ENCODE measurements around the gene TTC9.

TTC9 gene

GRCh38 chr14:70601162-70601561 is 40.6 kb upstream of the TTC9 start:
- Histone ChIP-seq H3K4me3 (peak overlapping the region; percentile 76), H3K27ac (peak overlapping the region; percentile 59 to 81)
- no peak for DNase-seq (ENCODE audit: low spot score)
- TF ChIP-seq CTCF (IDR thresholded peaks at IDR 0.05), result no peak

GRCh38 chr14:70602254-70602653 is 39.5 kb upstream of the TTC9 start:
- Histone ChIP-seq H3K4me3 (no peak overlapping the region), H3K27ac (no peak overlapping the region)
- TF ChIP-seq CTCF (IDR thresholded peaks at IDR 0.05), result no peak
- no peak for DNase-seq (ENCODE audit: low spot score)

GRCh38 chr14:70611216-70611615 is 30.5 kb upstream of the TTC9 start:
- Histone ChIP-seq H3K4me3 (no peak overlapping the region), H3K27ac (no peak overlapping the region)
- TF ChIP-seq CTCF (IDR thresholded peaks at IDR 0.05), result no peak
- DNase-seq (ENCODE audit: low spot score), result no peak

- TF ChIP-seq CTCF (IDR thresholded peaks at IDR 0.05), result no peak
- no peak overlapping the region for H3K4me3 ChIP-seq
- H3K27ac ChIP-seq, result no peak overlapping the region
- DNase-seq (ENCODE audit: low spot score), result no peak
These were observed 25.1 kb upstream of the TTC9 start for GRCh38 chr14:70616646-70617045.

- H3K4me3 ChIP-seq, result no peak overlapping the region
- H3K27ac ChIP-seq, result no peak overlapping the region
- no peak for TF ChIP-seq CTCF (IDR thresholded peaks at IDR 0.05)
- no peak for DNase-seq (ENCODE audit: low spot score)
These were observed 23.4 kb upstream of the TTC9 start for GRCh38 chr14:70618314-70618713.

GRCh38 chr14:70619708-70620107 is 22.0 kb upstream of the TTC9 start:
- DNase-seq (ENCODE audit: low spot score), result no peak
- Histone ChIP-seq H3K4me3 (no peak overlapping the region), H3K27ac (no peak overlapping the region)
- TF ChIP-seq CTCF (IDR thresholded peaks at IDR 0.05), result no peak

GRCh38 chr14:70622111-70622712 is 19.5 kb upstream of the TTC9 start:
- H3K27ac ChIP-seq, result no peak overlapping the region
- no peak for TF ChIP-seq CTCF (IDR thresholded peaks at IDR 0.05)
- no peak for DNase-seq (ENCODE audit: low spot score)
- H3K4me3 ChIP-seq, result no peak overlapping the region

All from coronary artery (tissue), 2 donors.